PC-9 (cell line): ENCODE data around the gene CAMTA1.

Experiments
- CTCF ChIP-seq: fragments of 200-600 bp; sonication (generic); conservative IDR thresholded peaks from 2 replicates; pipeline ENCODE4 v1.6.1; 2017; ENCODE audit warnings: mixed run types, antibody characterized with exemption, mild to moderate bottlenecking, moderate library complexity
- EZH2 ChIP-seq: fragments of 200-600 bp; sonication (generic); IDR thresholded peaks from 2 replicates; pipeline ENCODE4 v1.8.0; 2017; ENCODE audit warnings: antibody characterized with exemption, low read depth

- no peak for TF ChIP-seq CTCF
- no peak for TF ChIP-seq EZH2
Observed at GRCh38 chr1:6913086-6913485, 127.8 kb downstream of the CAMTA1 start.
